HG03066 (cell line): ENCODE data around the gene TBCB.

ENCODE experiments used
- ATAC-seq: cut with Tn5 transposase; IDR thresholded peaks from one replicate; pipeline ENCODE4 v1.9.1; 2021; ENCODE audit warnings: low read depth; ENCODE audit not compliant: unreplicated experiment

Gene TBCB

GRCh38 chr19:36101550-36102327 is 13.5 kb upstream of the TBCB start:
- no peak for ATAC-seq

- ATAC-seq: no peak
These were observed 12.1 kb upstream of the TBCB start for GRCh38 chr19:36103040-36103626.

- no peak for ATAC-seq
These were observed 11.3 kb upstream of the TBCB start for GRCh38 chr19:36103842-36104552.

GRCh38 chr19:36106441-36106840 is 8.8 kb upstream of the TBCB start:
- ATAC-seq: no peak

GRCh38 chr19:36106991-36107390 is 8.3 kb upstream of the TBCB start:
- ATAC-seq: no peak

- ATAC-seq: no peak
These were observed 6.6 kb upstream of the TBCB start for GRCh38 chr19:36108684-36109083.

- no peak for ATAC-seq
These were observed 4.6 kb upstream of the TBCB start, which contains the start of gene OVOL3 for GRCh38 chr19:36110487-36111199. OVOL3 (plus strand) TSS chr19:36111143; CDS start chr19:36111203, 60 bp downstream.

GRCh38 chr19:36111200-36111539 is 4.1 kb upstream of the TBCB start:
- no peak for ATAC-seq

- no peak for ATAC-seq
These were observed 2.6 kb upstream of the TBCB start for GRCh38 chr19:36112678-36113077.

- ATAC-seq: no peak
These were observed 1.8 kb upstream of the TBCB start for GRCh38 chr19:36113425-36113824.

GRCh38 chr19:36113894-36114720 is 1.2 kb upstream of the TBCB start:
- ATAC-seq: no peak

- ATAC-seq: peak; percentile 84
These were observed 381 bp upstream of the TBCB start, which contains the start of gene POLR2I for GRCh38 chr19:36114721-36115452. POLR2I (minus strand) TSS chr19:36114875; CDS start chr19:36114856, 19 bp downstream.

GRCh38 chr19:36116344-36116637 is 1.0 kb downstream of the TBCB start:
- ATAC-seq: no peak

GRCh38 chr19:36120092-36120983 is 5.1 kb downstream of the TBCB start:
- ATAC-seq: no peak

- ATAC-seq: no peak
These were observed 5.7 kb downstream of the TBCB start for GRCh38 chr19:36120984-36121358.

- ATAC-seq: no peak
These were observed 6.3 kb downstream of the TBCB start for GRCh38 chr19:36121486-36122124.

GRCh38 chr19:36125557-36125956 is 10.3 kb downstream of the TBCB start:
- no peak for ATAC-seq

- ATAC-seq: no peak
These were observed 13.1 kb downstream of the TBCB start for GRCh38 chr19:36128392-36128736.
